PC-3 (cell line): Measurements from ENCODE around the gene SCARB1.

Source experiments
- CTCF ChIP-seq: fragments of 300-600 bp; sonication (generic); conservative IDR thresholded peaks from 2 replicates; pipeline ENCODE4 v1.5.1; 2017; ENCODE audit warnings: antibody characterized with exemption, low read depth, mild to moderate bottlenecking, low read length
- EZH2 ChIP-seq: fragments of 300-600 bp; sonication (generic); IDR thresholded peaks from one replicate; pipeline ENCODE4 v1.6.1; 2017; ENCODE audit warnings: antibody characterized with exemption, mild to moderate bottlenecking, low read length; ENCODE audit not compliant: unreplicated experiment
- EZH2phosphoT487 ChIP-seq: fragments of 300-600 bp; sonication (generic); IDR thresholded peaks from 2 replicates; pipeline ENCODE4 v1.6.1; 2018; ENCODE audit warnings: mild to moderate bottlenecking, antibody characterized with exemption, low read length, borderline replicate concordance

DNA sequence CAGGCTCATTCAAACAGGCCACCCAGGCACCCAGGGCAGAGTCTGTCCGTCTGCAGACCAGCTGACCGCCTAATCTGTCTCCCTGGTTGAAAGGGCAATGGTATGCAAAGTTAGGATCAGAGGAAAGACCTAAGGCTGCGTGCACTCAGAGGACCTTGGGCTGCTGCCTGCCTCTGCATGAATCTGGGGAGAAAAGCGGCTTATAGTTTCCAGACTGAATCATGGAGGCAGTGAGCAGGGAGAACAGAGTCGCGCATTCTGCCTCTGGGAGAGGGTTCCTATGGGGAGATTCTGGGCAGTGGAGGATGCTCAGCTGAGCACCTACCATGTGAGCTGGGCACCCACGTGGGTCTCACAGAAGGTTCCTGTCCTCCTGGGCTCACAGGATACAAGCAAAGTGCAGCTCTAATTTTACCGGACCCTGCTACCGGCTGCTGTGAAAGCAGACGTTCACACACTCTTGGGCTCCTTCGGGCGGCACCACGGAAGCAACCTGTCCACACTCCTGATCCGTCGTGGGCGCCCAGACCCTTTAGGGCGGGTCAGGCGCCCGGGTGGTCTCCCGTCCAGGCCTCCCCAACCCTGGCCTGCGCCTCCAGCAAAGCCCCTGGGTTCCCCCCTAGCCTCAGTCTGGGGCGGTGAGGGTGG lies 772 bp downstream of the SCARB1 start:
- TF ChIP-seq CTCF (no peak), EZH2 (no peak), EZH2phosphoT487 (no peak)
